T-helper 2 cell treated with Interferon-gamma antibody and Interleukin-4, amounts not matched to agents 100 ng/mL and 5 ng/mL, for 36 hours (primary cell): ENCODE data around the gene NIP7. TPM values are rescaled to one million over a fixed set of nuclear protein-coding genes. Genes with fewer than 3 reads are reported as not detected.

Source experiments
- intact Hi-C: fragments of 100-400 bp; cut with micrococcal nuclease; formaldehyde crosslinking; loops from one replicate; pipeline ENCODE4 v1.15.1; 2023
- total RNA-seq: library from RNA; stranded (reverse); gene quantifications from 2 replicates; pipeline ENCODE4 v1.2.3, GENCODE V29; 2022

NIP7 gene
- total RNA-seq, 1 donor from 2014 or later = 46.8 TPM

DNA sequence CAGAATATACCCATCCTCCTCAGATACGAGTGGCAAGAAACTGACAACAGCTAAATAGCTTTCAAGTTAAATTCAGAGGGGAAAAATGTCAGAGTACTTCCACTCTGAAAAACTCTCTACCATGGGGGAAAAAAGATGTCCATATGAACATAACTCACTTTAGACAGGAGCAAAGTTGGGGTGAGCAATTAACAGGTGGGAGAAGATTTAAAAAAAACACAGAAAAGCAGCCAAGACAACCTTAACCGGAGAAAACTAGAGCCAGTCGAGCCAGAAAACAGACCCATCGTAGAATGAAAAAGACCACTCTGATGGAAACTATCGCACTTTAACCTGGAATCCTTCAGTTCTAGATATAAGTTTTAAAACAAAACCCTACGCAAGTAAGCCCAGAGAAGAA lies 45.4 kb downstream of the NIP7 start:
- intact Hi-C loops = loop anchor here (1.0 to 2.0 kb wide), 2 partner anchors 46 to 54 kb away; partner anchors contain the start of genes COG8, NIP7 and PDF

DNA sequence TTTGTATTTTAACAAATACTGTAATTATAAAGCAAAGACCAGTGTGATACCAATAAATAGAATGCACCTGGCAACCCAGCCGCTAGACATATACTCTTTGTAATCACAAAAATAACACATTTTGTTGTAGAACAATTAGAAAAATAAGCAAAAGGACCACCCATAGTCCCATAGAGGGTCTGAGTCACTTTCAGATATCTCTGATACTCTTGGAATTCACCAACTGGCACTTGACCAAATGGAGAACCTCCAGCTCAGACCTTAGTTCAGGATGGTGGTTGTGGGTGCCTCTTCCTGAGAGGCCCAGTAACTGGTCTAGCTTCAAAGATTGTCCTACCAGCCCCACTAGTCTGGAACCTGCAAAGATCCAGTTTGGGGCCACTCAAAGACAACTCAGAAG lies 47.0 kb downstream of the NIP7 start:
- intact Hi-C loops = loop anchor here (1.0 kb wide), 1 partner anchor 38 kb away; the partner anchor contains the start of gene CYB5B

Other genes starting within 250 kb of the NIP7 start
- 0.86 and 1.1 TPM in 2 replicates for gene HAS3, start 234.1 kb upstream of the NIP7 start, total RNA-seq
- 123 and 147 TPM in 2 replicates for gene CHTF8, start 207.2 kb upstream of the NIP7 start, total RNA-seq
- gene UTP4, start 207.1 kb upstream of the NIP7 start, total RNA-seq = 57.9 and 61.6 TPM in 2 replicates
- 20.2 and 23.9 TPM in 2 replicates for gene SNTB2, start 152.6 kb upstream of the NIP7 start, total RNA-seq
- 35.8 and 35.9 TPM in 2 replicates for gene VPS4A, start 28.4 kb upstream of the NIP7 start, total RNA-seq
- 12.9 and 13.0 TPM in 2 replicates for gene PDF, start 9.2 kb upstream of the NIP7 start, total RNA-seq
- 37.1 and 39.0 TPM in 2 replicates for gene COG8, start 208 bp upstream of the NIP7 start, total RNA-seq
- 1.8 and 2.0 TPM in 2 replicates for gene TMED6, start 12.0 kb downstream of the NIP7 start, total RNA-seq
- 44.8 and 58.2 TPM in 2 replicates for gene TERF2, start 46.2 kb downstream of the NIP7 start, total RNA-seq
- gene CYB5B, start 84.8 kb downstream of the NIP7 start, total RNA-seq = 168 and 177 TPM in 2 replicates
- 26.5 and 28.3 TPM in 2 replicates for gene NFAT5, start 226.2 kb downstream of the NIP7 start, total RNA-seq